GM23338 (cell line): ENCODE measurements around the gene AK4. TPM values are rescaled to one million over a fixed set of nuclear protein-coding genes. Genes with fewer than 3 reads are reported as not detected.

ENCODE experiments used
- EZH2 ChIP-seq: fragments of 200-600 bp; sonication (generic); IDR thresholded peaks from one replicate; pipeline ENCODE4 v1.8.0; 2017; ENCODE audit warnings: antibody characterized with exemption, mild to moderate bottlenecking, low read depth; ENCODE audit not compliant: unreplicated experiment
- STAT1 ChIP-seq: IDR thresholded peaks from one replicate; pipeline ENCODE4 v1.6.1; 2016; ENCODE audit warnings: antibody characterized with exemption; ENCODE audit not compliant: unreplicated experiment
- polyA plus RNA-seq: library from polyadenylated mRNA; unstranded; fragments of >200 nt; fragmentation: Nextera tagmentation; extraction: Ambion mirVana; gene quantifications from 2 replicates; pipeline ENCODE4 v1.2.1, GENCODE V29; 2016
- total RNA-seq: library from RNA; depleted of rRNA; stranded (reverse); fragments of >200 nt; shearing (Covaris generic); gene quantifications from 2 replicates; pipeline ENCODE4 v1.2.3, GENCODE V29; 2014
- TF ChIP-seq, protein P1 (sequence below): fragments of 250-450 bp; sonication (Bioruptor Pico); IDR thresholded peaks from 2 replicates; pipeline ENCODE4 v1.5.0; 2020; ENCODE audit warnings: mild to moderate bottlenecking, moderate library complexity
- TF ChIP-seq, protein P2 (sequence below), 2 experiments: fragments of 200-600 bp in 1 of 2; sonication (generic) in 1 of 2; conservative IDR thresholded peaks; 2 replicates each; pipeline versions ENCODE4 v1.5.1 to v1.6.1; 2016 to 2017; ENCODE audit warnings: antibody characterized with exemption in 2 of 2, low read depth in 2 of 2, mild to moderate bottlenecking in 2 of 2, moderate library complexity in 1 of 2
- TF ChIP-seq, protein P3 (sequence below): IDR thresholded peaks from one replicate; pipeline ENCODE4 v1.6.1; 2018; ENCODE audit warnings: antibody characterized with exemption; ENCODE audit not compliant: unreplicated experiment

The AK4 gene
- total and polyA plus RNA-seq, 2 experiments from 2014 or later = 123 to 127 TPM

DNA sequence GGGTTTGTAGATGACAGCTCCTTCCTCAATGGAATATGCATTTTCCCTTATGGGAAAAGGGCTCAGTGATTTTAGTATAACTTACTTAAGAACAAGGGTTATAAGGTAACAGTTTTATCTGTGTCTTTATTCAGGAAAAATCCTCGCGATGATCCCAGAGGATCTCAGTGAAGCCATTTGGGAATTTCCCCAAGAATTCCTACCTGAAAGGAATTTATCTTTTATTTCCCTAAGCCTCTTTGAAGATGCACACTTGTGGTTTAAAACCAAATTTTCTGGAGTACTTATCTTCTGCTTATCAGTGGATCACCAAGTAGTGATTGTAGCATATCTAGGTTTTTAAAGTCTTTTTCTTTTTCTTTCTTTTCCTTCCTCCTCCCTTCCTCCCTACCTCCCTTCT, 58.8 kb downstream of the AK4 start (continued):
- TF ChIP-seq, protein P1, sequence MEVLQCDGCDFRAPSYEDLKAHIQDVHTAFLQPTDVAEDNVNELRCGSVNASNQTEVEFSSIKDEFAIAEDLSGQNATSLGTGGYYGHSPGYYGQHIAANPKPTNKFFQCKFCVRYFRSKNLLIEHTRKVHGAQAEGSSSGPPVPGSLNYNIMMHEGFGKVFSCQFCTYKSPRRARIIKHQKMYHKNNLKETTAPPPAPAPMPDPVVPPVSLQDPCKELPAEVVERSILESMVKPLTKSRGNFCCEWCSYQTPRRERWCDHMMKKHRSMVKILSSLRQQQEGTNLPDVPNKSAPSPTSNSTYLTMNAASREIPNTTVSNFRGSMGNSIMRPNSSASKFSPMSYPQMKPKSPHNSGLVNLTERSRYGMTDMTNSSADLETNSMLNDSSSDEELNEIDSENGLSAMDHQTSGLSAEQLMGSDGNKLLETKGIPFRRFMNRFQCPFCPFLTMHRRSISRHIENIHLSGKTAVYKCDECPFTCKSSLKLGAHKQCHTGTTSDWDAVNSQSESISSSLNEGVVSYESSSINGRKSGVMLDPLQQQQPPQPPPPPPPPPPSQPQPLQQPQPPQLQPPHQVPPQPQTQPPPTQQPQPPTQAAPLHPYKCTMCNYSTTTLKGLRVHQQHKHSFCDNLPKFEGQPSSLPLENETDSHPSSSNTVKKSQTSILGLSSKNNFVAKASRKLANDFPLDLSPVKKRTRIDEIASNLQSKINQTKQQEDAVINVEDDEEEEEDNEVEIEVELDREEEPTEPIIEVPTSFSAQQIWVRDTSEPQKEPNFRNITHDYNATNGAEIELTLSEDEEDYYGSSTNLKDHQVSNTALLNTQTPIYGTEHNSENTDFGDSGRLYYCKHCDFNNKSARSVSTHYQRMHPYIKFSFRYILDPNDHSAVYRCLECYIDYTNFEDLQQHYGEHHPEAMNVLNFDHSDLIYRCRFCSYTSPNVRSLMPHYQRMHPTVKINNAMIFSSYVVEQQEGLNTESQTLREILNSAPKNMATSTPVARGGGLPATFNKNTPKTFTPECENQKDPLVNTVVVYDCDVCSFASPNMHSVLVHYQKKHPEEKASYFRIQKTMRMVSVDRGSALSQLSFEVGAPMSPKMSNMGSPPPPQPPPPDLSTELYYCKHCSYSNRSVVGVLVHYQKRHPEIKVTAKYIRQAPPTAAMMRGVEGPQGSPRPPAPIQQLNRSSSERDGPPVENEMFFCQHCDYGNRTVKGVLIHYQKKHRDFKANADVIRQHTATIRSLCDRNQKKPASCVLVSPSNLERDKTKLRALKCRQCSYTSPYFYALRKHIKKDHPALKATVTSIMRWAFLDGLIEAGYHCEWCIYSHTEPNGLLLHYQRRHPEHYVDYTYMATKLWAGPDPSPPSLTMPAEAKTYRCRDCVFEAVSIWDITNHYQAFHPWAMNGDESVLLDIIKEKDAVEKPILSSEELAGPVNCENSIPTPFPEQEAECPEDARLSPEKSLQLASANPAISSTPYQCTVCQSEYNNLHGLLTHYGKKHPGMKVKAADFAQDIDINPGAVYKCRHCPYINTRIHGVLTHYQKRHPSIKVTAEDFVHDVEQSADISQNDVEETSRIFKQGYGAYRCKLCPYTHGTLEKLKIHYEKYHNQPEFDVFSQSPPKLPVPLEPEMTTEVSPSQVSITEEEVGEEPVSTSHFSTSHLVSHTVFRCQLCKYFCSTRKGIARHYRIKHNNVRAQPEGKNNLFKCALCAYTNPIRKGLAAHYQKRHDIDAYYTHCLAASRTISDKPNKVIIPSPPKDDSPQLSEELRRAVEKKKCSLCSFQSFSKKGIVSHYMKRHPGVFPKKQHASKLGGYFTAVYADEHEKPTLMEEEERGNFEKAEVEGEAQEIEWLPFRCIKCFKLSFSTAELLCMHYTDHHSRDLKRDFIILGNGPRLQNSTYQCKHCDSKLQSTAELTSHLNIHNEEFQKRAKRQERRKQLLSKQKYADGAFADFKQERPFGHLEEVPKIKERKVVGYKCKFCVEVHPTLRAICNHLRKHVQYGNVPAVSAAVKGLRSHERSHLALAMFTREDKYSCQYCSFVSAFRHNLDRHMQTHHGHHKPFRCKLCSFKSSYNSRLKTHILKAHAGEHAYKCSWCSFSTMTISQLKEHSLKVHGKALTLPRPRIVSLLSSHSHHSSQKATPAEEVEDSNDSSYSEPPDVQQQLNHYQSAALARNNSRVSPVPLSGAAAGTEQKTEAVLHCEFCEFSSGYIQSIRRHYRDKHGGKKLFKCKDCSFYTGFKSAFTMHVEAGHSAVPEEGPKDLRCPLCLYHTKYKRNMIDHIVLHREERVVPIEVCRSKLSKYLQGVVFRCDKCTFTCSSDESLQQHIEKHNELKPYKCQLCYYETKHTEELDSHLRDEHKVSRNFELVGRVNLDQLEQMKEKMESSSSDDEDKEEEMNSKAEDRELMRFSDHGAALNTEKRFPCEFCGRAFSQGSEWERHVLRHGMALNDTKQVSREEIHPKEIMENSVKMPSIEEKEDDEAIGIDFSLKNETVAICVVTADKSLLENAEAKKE (CRISPR knock-in tag) = no peak
- TF ChIP-seq, protein P2, sequence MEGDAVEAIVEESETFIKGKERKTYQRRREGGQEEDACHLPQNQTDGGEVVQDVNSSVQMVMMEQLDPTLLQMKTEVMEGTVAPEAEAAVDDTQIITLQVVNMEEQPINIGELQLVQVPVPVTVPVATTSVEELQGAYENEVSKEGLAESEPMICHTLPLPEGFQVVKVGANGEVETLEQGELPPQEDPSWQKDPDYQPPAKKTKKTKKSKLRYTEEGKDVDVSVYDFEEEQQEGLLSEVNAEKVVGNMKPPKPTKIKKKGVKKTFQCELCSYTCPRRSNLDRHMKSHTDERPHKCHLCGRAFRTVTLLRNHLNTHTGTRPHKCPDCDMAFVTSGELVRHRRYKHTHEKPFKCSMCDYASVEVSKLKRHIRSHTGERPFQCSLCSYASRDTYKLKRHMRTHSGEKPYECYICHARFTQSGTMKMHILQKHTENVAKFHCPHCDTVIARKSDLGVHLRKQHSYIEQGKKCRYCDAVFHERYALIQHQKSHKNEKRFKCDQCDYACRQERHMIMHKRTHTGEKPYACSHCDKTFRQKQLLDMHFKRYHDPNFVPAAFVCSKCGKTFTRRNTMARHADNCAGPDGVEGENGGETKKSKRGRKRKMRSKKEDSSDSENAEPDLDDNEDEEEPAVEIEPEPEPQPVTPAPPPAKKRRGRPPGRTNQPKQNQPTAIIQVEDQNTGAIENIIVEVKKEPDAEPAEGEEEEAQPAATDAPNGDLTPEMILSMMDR (conservative IDR thresholded peaks at IDR 0.05; ENCODE audit: low read depth in 2 of 2) = no peak
- TF ChIP-seq STAT1 (no peak), EZH2 (no peak)
- TF ChIP-seq, protein P3, sequence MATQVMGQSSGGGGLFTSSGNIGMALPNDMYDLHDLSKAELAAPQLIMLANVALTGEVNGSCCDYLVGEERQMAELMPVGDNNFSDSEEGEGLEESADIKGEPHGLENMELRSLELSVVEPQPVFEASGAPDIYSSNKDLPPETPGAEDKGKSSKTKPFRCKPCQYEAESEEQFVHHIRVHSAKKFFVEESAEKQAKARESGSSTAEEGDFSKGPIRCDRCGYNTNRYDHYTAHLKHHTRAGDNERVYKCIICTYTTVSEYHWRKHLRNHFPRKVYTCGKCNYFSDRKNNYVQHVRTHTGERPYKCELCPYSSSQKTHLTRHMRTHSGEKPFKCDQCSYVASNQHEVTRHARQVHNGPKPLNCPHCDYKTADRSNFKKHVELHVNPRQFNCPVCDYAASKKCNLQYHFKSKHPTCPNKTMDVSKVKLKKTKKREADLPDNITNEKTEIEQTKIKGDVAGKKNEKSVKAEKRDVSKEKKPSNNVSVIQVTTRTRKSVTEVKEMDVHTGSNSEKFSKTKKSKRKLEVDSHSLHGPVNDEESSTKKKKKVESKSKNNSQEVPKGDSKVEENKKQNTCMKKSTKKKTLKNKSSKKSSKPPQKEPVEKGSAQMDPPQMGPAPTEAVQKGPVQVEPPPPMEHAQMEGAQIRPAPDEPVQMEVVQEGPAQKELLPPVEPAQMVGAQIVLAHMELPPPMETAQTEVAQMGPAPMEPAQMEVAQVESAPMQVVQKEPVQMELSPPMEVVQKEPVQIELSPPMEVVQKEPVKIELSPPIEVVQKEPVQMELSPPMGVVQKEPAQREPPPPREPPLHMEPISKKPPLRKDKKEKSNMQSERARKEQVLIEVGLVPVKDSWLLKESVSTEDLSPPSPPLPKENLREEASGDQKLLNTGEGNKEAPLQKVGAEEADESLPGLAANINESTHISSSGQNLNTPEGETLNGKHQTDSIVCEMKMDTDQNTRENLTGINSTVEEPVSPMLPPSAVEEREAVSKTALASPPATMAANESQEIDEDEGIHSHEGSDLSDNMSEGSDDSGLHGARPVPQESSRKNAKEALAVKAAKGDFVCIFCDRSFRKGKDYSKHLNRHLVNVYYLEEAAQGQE = no peak
